CD4-positive, alpha-beta memory T cell (primary cell): ENCODE results near the gene NDUFA7. TPM values are rescaled to one million over a fixed set of nuclear protein-coding genes. Genes with fewer than 3 reads are reported as not detected.

ENCODE experiments used
- CTCF ChIA-PET: fragments of 350-600 bp; sonication (Branson Sonifier 250); formaldehyde crosslinking; loops from one replicate; lab custom pipeline; 2021; ENCODE audit warnings: inconsistent platforms; ENCODE audit not compliant: partially characterized antibody; lab: Charles Lee
- POLR2A ChIA-PET: fragments of 350-600 bp; sonication (Branson Sonifier 250); formaldehyde crosslinking; loops from one replicate; lab custom pipeline; 2021; ENCODE audit not compliant: partially characterized antibody; lab: Charles Lee
- DNase-seq, 5 donors: peaks; one replicate each; pipeline versions ENCODE4 v3.0.0 to v3.0.0-alpha.2; 2020 to 2022; ENCODE audit warnings: mixed read lengths in 1 of 5
- H3K27ac ChIP-seq: one replicate; pipeline ENCODE4 v1.7.0; 2013; ENCODE audit warnings: low read depth, low read length
- H3K27me3 ChIP-seq: 2 replicates; pipeline ENCODE4 v1.7.0; 2013; ENCODE audit warnings: mild to moderate bottlenecking, low read length, moderate library complexity; ENCODE audit not compliant: insufficient read depth
- H3K36me3 ChIP-seq: 2 replicates; pipeline ENCODE4 v1.7.0; 2013; ENCODE audit warnings: mild to moderate bottlenecking, low read length, moderate library complexity; ENCODE audit not compliant: insufficient read depth
- H3K4me1 ChIP-seq: 2 replicates; pipeline ENCODE4 v1.7.0; 2013; ENCODE audit warnings: mild to moderate bottlenecking, low read length, moderate library complexity; ENCODE audit not compliant: insufficient read depth
- H3K4me3 ChIP-seq, 2 donors: one replicate each; pipeline ENCODE4 v1.7.0; 2013; ENCODE audit warnings: low read length in 2 of 2, mild to moderate bottlenecking in 1 of 2
- H3K9me3 ChIP-seq, 2 donors: one replicate each; pipeline ENCODE4 v1.7.0; 2013; ENCODE audit warnings: low read length in 2 of 2, control low read depth in 1 of 2; ENCODE audit not compliant: control insufficient read depth in 1 of 2
- H3K27ac Mint-ChIP-seq, 7 donors: one replicate each; pipeline ENCODE4 v1.8.0; 2020 to 2021; ENCODE audit warnings: mixed read lengths in 7 of 7, mild to moderate bottlenecking in 6 of 7, inconsistent platforms in 3 of 7, moderate library complexity in 3 of 7
- H3K27me3 Mint-ChIP-seq, 2 donors: one replicate each; pipeline ENCODE4 v1.8.0; 2020 to 2021; ENCODE audit warnings: mixed read lengths in 2 of 2
- H3K36me3 Mint-ChIP-seq, 2 donors: one replicate each; pipeline ENCODE4 v1.8.0; 2020 to 2021; ENCODE audit warnings: mixed read lengths in 2 of 2, inconsistent platforms in 1 of 2, mild to moderate bottlenecking in 1 of 2
- H3K4me1 Mint-ChIP-seq, 4 donors: one replicate each; pipeline ENCODE4 v1.8.0; 2020 to 2021; ENCODE audit warnings: mixed read lengths in 4 of 4, mild to moderate bottlenecking in 1 of 4
- H3K4me3 Mint-ChIP-seq, 8 donors: one replicate each; pipeline ENCODE4 v1.8.0; 2020 to 2021; ENCODE audit warnings: mixed read lengths in 8 of 8, mild to moderate bottlenecking in 7 of 8, moderate library complexity in 6 of 8, inconsistent platforms in 3 of 8
- H3K9me3 Mint-ChIP-seq, 8 donors: one replicate each; pipeline ENCODE4 v1.8.0; 2020 to 2021; ENCODE audit warnings: mixed read lengths in 8 of 8, mild to moderate bottlenecking in 5 of 8, inconsistent platforms in 3 of 8, moderate library complexity in 1 of 8
- intact Hi-C: fragments of 100-400 bp; cut with micrococcal nuclease; formaldehyde crosslinking; loops from one replicate; pipeline ENCODE4 v1.15.1; 2023
- polyA plus RNA-seq, 2 donors: library from polyadenylated mRNA; unstranded; fragments of 300-500 nt; fragmentation: Illumina TruSeq; gene quantifications; one replicate each; pipeline ENCODE4 v1.2.3, GENCODE V29; 2021
- total RNA-seq, 2 experiments: library from RNA; stranded (reverse); gene quantifications; one replicate each; pipeline ENCODE4 v1.2.3, GENCODE V29; 2021

Gene NDUFA7
- total and polyA plus RNA-seq, 4 experiments from 2014 or later, result 30.4 to 115 (median 69.8) TPM

- Histone ChIP-seq H3K27ac (no peak overlapping the region), H3K4me3 (no peak overlapping the region), H3K4me1 (peaks cover 26% of the 10 kb centered on the region), H3K36me3 (peaks cover 14% of the 10 kb centered on the region), H3K27me3 (no peaks in the 10 kb centered on the region), H3K9me3 (no peaks in the 10 kb centered on the region)
- Mint-ChIP-seq H3K27ac (no peak overlapping the region), H3K9me3 (no peaks in the 10 kb centered on the region), H3K4me1 (peaks cover 5 to 28% (median 21%) of the 10 kb centered on the region in 4 donors), H3K27me3 (no peaks in the 10 kb centered on the region), H3K36me3 (peaks cover 6 to 26% of the 10 kb centered on the region in 2 donors), H3K4me3 (no peak overlapping the region)
- ChIA-PET CTCF (interaction anchor here (0.6 kb wide), 1 partner anchor 58 kb away, joined by 3 read pairs; no protein-coding TSS in a partner anchor), POLR2A (no interaction called here)
- DNase-seq, result no peak
- intact Hi-C loops, result loop anchor here (10.0 kb wide), 1 partner anchor 171 kb away; no protein-coding TSS in a partner anchor
Observed at GRCh38 chr19:8325454-8325853, 4.3 kb upstream of the NDUFA7 start.

- Mint-ChIP-seq H3K9me3 (no peaks in the 10 kb centered on the region), H3K4me1 (peaks cover 9 to 39% (median 31%) of the 10 kb centered on the region in 4 donors), H3K27me3 (no peaks in the 10 kb centered on the region), H3K27ac (peak overlapping the region in 3 of 7 donors; percentile 42 to 66 (median 46)), H3K4me3 (no peak overlapping the region), H3K36me3 (peaks cover 6 to 27% of the 10 kb centered on the region in 2 donors)
- POLR2A ChIA-PET, result interaction anchor here (1.0 to 1.5 kb wide), 4 partner anchors 18 to 189 kb away, joined by 3 to 6 read pairs (median 4); partner anchors contain the start of genes KANK3 and ZNF414
- Histone ChIP-seq H3K27me3 (no peaks in the 10 kb centered on the region), H3K4me1 (peaks cover 36% of the 10 kb centered on the region), H3K27ac (peak overlapping the region; percentile 13), H3K9me3 (no peaks in the 10 kb centered on the region), H3K36me3 (peaks cover 14% of the 10 kb centered on the region), H3K4me3 (no peak overlapping the region)
- no peak for DNase-seq
- CTCF ChIA-PET, result interaction anchor here (1.8 kb wide), 1 partner anchor 55 kb away, joined by 7 read pairs; no protein-coding TSS in a partner anchor
- intact Hi-C loops, result loop anchor here (10.0 kb wide), 1 partner anchor 170 kb away; no protein-coding TSS in a partner anchor
Observed at GRCh38 chr19:8324186-8325050, 3.2 kb upstream of the NDUFA7 start.

GRCh38 chr19:8323781-8324185 is 2.6 kb upstream of the NDUFA7 start:
- peaks cover 6 to 27% of the 10 kb centered on the region in 2 donors for H3K36me3 Mint-ChIP-seq
- no peaks in the 10 kb centered on the region for H3K9me3 ChIP-seq
- peaks cover 14% of the 10 kb centered on the region for H3K36me3 ChIP-seq
- H3K4me3 ChIP-seq, result no peak overlapping the region
- H3K4me1 Mint-ChIP-seq, result peaks cover 9 to 44% (median 33%) of the 10 kb centered on the region in 4 donors
- H3K27me3 ChIP-seq, result no peaks in the 10 kb centered on the region
- no peaks in the 10 kb centered on the region for H3K27me3 Mint-ChIP-seq
- intact Hi-C loops, result loop anchor here (10.0 kb wide), 1 partner anchor 169 kb away; no protein-coding TSS in a partner anchor
- H3K27ac ChIP-seq, result peak overlapping the region; percentile 13
- CTCF ChIA-PET, result interaction anchor here (1.4 to 1.8 kb wide), 2 partner anchors 18 to 54 kb away, joined by 5 to 7 read pairs; no protein-coding TSS in a partner anchor
- H3K9me3 Mint-ChIP-seq, result no peaks in the 10 kb centered on the region
- no peak overlapping the region for H3K4me3 Mint-ChIP-seq
- no peak for DNase-seq
- POLR2A ChIA-PET, result interaction anchor here (1.0 to 1.5 kb wide), 4 partner anchors 18 to 190 kb away, joined by 3 to 6 read pairs (median 4); partner anchors contain the start of genes KANK3 and ZNF414
- peak overlapping the region in 5 of 7 donors; percentile 42 to 99 (median 66) for H3K27ac Mint-ChIP-seq
- peaks cover 42% of the 10 kb centered on the region for H3K4me1 ChIP-seq

GRCh38 chr19:8322638-8322997 is 1.4 kb upstream of the NDUFA7 start:
- Mint-ChIP-seq H3K36me3 (peaks cover 6 to 27% of the 10 kb centered on the region in 2 donors), H3K4me1 (peaks cover 9 to 44% (median 33%) of the 10 kb centered on the region in 4 donors), H3K27ac (peak overlapping the region in 5 of 7 donors; percentile 97 to 99 (median 99)), H3K27me3 (no peaks in the 10 kb centered on the region), H3K4me3 (peak overlapping the region; percentile 94 to 99 (median 97)), H3K9me3 (no peaks in the 10 kb centered on the region)
- H3K9me3 ChIP-seq, result no peaks in the 10 kb centered on the region
- H3K27me3 ChIP-seq, result no peaks in the 10 kb centered on the region
- peak overlapping the region; percentile 97 for H3K27ac ChIP-seq
- H3K4me3 ChIP-seq, result peak overlapping the region in 1 of 2 donors; percentile 88
- peaks cover 42% of the 10 kb centered on the region for H3K4me1 ChIP-seq
- no peak for DNase-seq
- ChIA-PET CTCF (interaction anchor here (1.3 to 1.8 kb wide), 3 partner anchors 19 to 61 kb away, joined by 3 to 7 read pairs (median 5); no protein-coding TSS in a partner anchor), POLR2A (no interaction called here)
- intact Hi-C loops, result loop anchor here (10.0 kb wide), 1 partner anchor 168 kb away; no protein-coding TSS in a partner anchor
- peaks cover 14% of the 10 kb centered on the region for H3K36me3 ChIP-seq

GRCh38 chr19:8321986-8322637 is 937 bp upstream of the NDUFA7 start:
- intact Hi-C loops, result loop anchor here (1.0 to 10.0 kb wide), 4 partner anchors 14 to 167 kb away; partner anchors contain the start of genes CD320, KANK3 and RAB11B
- H3K4me3 ChIP-seq, result peak overlapping the region; percentile 81 to 88
- POLR2A ChIA-PET, result interaction anchor here (0.9 to 2.7 kb wide), 13 partner anchors 9 to 379 kb away, joined by 3 to 25 read pairs (median 4); partner anchors contain the start of genes CD320, CERS4, HNRNPM and KANK3

GRCh38 chr19:8320564-8321066 is 560 bp downstream of the NDUFA7 start:
- Mint-ChIP-seq H3K4me1 (peaks cover 9 to 44% (median 33%) of the 10 kb centered on the region in 4 donors), H3K36me3 (peaks cover 7 to 29% of the 10 kb centered on the region in 2 donors), H3K9me3 (no peaks in the 10 kb centered on the region), H3K4me3 (peak overlapping the region; percentile 94 to 99 (median 97)), H3K27ac (peak overlapping the region; percentile 97 to 99 (median 99)), H3K27me3 (no peaks in the 10 kb centered on the region)
- no peaks in the 10 kb centered on the region for H3K9me3 ChIP-seq
- ChIA-PET CTCF (interaction anchor here (0.8 to 2.8 kb wide), 4 partner anchors 8 to 377 kb away, joined by 3 to 27 read pairs (median 3); partner anchors contain the start of gene TIMM44), POLR2A (interaction anchor here (0.6 to 2.7 kb wide), 14 partner anchors 10 to 260 kb away, joined by 3 to 25 read pairs (median 4); partner anchors contain the start of genes CD320, HNRNPM, KANK3 and RAB11B)
- H3K4me1 ChIP-seq, result peaks cover 42% of the 10 kb centered on the region
- peak overlapping the region; percentile 97 for H3K27ac ChIP-seq
- H3K4me3 ChIP-seq, result peak overlapping the region; percentile 88 to 96
- intact Hi-C loops, result loop anchor here (1.0 to 10.0 kb wide), 4 partner anchors 12 to 166 kb away; partner anchors contain the start of genes CD320, KANK3 and RAB11B
- peaks cover 20% of the 10 kb centered on the region for H3K36me3 ChIP-seq
- no peaks in the 10 kb centered on the region for H3K27me3 ChIP-seq
- DNase-seq, result peak in 1 of 5 donors; percentile 24

More at GRCh38 chr19:8321986-8322637, 937 bp upstream of the NDUFA7 start:
- peaks cover 42% of the 10 kb centered on the region for H3K4me1 ChIP-seq
- Mint-ChIP-seq H3K9me3 (no peaks in the 10 kb centered on the region), H3K36me3 (peaks cover 6 to 29% of the 10 kb centered on the region in 2 donors), H3K4me3 (peak overlapping the region; percentile 94 to 99 (median 97)), H3K4me1 (peaks cover 9 to 44% (median 33%) of the 10 kb centered on the region in 4 donors), H3K27me3 (no peaks in the 10 kb centered on the region), H3K27ac (peak overlapping the region; percentile 97 to 99 (median 99))
- no peaks in the 10 kb centered on the region for H3K9me3 ChIP-seq
- no peaks in the 10 kb centered on the region for H3K27me3 ChIP-seq
- CTCF ChIA-PET, result interaction anchor here (0.6 to 2.8 kb wide), 4 partner anchors 9 to 61 kb away, joined by 3 to 27 read pairs (median 4); no protein-coding TSS in a partner anchor
- no peak for DNase-seq
- H3K36me3 ChIP-seq, result peaks cover 14% of the 10 kb centered on the region
- H3K27ac ChIP-seq, result peak overlapping the region; percentile 97
